T47D (cell line): Measurements from ENCODE around the gene KRTAP12-3.
"Not testable (repeated sequence)": the region's sequence is repeated elsewhere in the genome, so short reads cannot be mapped to it uniquely, and the experiment has no call there.

Source experiments
- DNase-seq, 2 experiments: peaks; one replicate each; pipeline versions ENCODE4 v3.0.0 to v3.0.0-alpha.2; 2011 to 2012; ENCODE audit warnings: low read depth in 1 of 2, low spot score in 1 of 2
- JUND ChIP-seq: IDR thresholded peaks from 2 replicates; pipeline ENCODE4 v1.6.1; 2012; ENCODE audit warnings: low read depth
- in situ Hi-C: cut with HindIII; loops from 2 replicates; pipeline ENCODE4 v1.10.0; 2016; ENCODE audit warnings: low sequenced_read_pairs, low pct_unique_long_range_greater_than_20kb

KRTAP12-3 gene

DNA sequence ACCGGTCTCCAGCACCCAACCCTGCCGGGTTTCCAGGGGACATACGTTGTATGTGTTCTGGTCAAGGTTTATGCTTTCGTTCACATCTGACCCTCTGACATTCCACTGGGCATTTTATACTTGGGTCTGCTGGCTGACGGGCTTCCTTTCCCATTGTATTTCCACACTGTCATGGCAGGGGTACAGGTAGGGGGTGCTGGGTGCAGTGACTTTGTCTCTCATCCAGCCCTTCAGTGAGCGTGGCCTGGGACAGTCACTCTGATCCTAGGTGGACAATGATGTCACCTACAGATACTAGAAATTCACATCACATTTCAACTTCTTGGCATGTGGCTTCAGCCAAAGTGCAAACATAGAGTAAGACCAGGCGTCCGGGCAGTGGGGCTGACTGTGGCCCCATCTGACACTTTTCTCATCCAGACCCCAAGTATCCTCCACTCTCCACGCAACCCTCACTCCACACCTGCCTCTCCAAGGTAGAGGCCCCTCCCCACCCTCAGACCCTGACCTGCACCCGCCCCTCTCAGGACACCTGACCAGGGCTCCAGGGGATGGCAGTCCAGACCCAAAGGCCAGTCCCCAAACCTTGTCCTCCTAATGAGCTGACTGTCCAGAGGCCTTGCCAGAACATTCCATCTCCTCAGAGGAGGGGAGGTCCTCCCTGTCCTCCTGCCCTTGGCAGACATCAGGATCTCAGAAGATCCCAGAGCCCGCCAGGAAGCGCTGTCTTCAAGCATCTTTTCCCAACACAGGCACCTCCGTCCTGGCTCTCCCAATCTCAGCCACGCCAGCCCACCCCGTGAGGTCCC, 21.3 kb upstream of the KRTAP12-3 start:
- in situ Hi-C loops = no loop called here
- no peak for TF ChIP-seq JUND
- DNase-seq = no peak

DNA sequence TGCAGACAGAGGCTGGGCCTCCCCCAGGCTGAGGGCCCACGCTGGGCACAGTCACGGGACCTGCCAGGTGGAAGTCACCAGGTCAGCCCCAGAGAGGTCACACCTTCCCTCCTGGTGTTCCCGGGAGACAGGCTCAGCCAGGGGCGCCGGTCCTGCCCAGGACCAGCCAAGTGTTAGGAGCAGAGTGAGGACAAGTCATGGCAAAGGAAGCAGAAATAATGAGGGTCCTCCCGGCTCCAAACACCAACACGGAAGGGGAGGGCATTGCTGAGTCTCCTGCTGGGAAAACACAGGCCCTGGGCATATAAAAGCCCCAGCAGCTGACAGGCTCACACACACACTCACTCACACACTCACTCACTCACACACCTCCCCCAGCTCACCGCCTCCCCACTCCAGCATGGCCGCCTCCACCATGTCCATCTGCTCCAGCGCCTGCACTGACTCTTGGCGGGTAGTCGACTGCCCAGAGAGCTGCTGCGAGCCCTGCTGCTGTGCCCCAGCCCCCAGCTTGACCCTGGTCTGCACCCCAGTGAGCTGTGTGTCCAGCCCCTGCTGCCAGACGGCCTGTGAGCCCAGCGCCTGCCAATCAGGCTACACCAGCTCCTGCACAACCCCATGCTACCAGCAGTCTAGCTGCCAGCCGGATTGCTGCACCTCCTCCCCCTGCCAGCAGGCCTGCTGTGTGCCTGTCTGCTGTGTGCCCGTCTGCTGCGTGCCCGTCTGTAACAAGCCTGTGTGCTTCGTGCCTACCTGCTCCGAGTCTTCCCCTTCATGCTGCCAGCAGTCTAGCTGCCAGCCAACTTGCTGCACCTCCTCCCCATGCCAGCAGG, 20.5 kb upstream of the KRTAP12-3 start, which contains the start of gene KRTAP10-10:
Gene KRTAP10-10 (plus strand): TSS at position 339 of the 833 bp plus-strand sequence. CDS start 62 bp downstream, at position 401.
- TF ChIP-seq JUND = no peak
- DNase-seq = no peak
- in situ Hi-C loops = no loop called here

DNA sequence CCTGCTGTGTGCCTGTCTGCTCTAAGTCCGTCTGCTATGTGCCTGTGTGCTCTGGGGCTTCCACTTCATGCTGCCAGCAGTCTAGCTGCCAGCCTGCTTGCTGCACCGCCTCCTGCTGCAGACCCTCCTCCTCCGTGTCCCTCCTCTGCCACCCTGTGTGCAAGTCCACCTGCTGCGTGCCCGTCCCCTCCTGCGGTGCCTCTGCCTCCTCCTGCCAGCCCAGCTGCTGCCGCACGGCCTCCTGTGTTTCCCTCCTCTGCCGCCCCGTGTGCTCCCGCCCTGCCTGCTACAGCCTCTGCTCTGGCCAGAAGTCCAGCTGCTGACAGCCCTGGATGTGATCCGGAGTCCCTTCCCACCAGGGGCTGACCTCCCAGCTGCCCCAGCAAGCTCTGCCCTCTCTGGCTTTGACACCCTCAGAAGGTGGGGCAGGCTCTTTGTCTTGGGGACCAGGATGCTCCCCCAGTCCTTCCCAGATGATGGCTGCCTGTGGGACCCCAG, 19.8 kb upstream of the KRTAP12-3 start:
- DNase-seq, in situ Hi-C loops: not testable (repeated sequence)

DNA sequence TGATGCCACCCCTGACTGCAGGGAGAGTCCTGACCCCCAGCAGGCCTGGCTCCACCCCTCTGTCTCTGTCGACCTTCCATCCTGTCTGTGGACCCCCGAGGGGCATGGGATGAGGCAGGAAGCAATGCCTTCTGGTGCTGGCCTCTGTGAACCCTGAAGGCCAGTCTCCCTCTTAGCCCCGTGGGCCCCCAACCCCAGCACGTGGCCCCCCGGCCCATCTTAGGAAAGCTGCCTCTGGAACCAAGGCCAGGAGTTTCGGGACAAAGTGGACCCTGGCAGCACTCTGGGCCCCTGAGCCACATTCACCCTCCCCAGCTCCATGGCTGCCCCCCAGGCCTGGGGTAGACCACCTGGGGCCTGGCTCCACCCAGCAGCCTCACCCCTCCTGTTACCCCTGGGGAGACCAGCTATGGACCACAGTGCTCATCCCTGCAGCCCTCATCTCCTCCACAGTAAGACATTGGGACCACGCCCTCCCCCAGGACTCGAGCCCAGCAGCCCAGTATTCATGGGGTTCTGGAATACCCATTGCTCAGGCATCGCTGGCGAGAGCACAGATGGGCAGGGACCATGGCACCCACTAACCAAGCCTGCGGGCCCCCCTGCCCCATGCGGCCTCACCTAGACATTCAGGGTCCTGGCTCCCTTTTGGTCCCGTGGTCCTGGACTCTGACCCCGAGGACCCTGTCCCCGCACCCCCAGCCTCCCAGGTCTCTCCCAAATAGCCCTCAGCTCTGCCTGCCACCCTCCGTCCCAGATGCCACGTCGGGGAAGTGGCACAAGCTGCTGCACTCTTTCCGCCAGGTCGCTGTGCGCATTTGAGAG, 19.0 kb upstream of the KRTAP12-3 start:
- DNase-seq, in situ Hi-C loops: not testable (repeated sequence)

DNA sequence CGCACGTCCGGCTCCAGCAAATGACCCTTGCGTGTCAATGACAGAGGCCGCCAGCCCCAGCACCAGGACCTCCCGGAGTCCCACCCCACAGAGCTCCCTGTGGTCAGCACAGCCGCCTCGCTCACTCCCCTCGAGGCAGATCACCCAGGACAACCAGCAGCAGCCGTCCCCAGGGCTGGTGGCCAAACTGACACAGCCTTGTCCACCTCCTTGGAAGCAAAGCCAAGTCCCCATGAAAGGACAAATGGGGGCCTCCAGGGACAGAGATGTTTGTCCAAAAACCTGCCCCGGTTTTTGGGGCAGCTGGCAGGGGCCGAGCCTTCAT, 18.4 kb upstream of the KRTAP12-3 start:
- TF ChIP-seq JUND = no peak
- in situ Hi-C loops = no loop called here
- DNase-seq = no peak

DNA sequence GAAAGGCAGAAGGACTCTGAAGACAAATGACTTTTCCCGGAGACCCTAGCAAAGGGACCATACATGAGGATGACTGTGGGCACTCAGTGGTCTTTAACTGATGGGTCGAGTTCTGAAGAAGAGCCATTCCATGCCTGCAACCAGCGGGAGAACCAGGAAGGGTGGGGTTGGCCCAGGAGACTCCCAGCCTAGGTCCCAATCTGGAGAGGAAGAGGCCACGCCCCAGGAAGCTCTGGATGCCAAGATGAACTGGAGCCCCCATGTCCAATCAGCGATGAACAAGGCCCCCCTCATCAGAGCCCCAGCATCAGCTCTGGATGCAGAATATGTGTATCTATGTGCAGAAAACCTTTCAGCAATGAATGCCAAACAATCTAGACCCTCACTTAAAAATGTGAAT, 17.0 kb upstream of the KRTAP12-3 start:
- no peak for DNase-seq
- in situ Hi-C loops = no loop called here
- TF ChIP-seq JUND = no peak

DNA sequence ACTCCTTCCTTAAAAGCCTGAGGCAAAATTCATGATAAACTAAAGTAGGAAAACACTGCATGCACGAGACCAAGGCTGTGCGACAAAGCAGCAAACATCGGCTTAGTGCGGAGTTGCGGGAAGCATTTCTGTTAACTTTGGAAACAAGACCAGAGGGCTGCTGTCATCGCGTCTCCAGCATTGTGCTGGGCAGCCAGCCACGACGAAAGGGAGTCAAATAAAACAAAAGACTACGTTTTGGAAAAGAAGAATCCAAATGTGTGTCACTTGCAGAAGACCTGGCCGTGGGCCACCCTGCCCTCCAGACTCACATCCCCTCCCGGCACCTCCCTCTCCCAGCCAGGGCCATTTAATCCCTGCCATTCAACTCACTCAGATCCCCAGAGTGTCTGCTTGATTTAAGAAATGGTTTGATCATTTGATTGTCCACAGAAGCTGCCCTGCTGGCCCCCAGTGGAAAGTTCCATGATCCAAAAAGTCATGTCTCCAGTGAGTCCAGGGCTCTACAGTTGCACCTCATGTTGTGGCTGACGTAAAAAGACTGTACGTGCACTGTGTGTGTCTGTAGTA, 13.9 kb upstream of the KRTAP12-3 start:
- no peak for DNase-seq
- in situ Hi-C loops = no loop called here
- TF ChIP-seq JUND = no peak

DNA sequence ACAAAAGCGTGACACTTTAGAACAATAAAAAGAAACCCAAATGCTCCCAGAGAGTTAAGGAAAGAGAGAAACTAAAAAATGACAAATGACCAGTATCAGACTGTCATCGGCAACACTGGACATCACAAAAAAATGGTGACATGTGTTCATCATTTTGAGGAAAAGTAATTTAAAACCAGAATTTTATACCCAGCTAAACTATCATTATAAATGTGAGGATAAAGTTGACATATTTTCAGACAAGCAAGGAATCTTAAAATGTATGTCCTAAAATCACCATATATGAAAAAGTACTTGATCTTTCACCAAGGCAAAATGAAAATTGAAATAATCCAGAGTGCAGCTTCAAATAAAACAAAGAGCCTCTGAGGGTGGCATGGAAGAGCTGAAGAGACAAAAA, 12.9 kb upstream of the KRTAP12-3 start:
- DNase-seq = no peak
- in situ Hi-C loops = no loop called here
- no peak for TF ChIP-seq JUND

DNA sequence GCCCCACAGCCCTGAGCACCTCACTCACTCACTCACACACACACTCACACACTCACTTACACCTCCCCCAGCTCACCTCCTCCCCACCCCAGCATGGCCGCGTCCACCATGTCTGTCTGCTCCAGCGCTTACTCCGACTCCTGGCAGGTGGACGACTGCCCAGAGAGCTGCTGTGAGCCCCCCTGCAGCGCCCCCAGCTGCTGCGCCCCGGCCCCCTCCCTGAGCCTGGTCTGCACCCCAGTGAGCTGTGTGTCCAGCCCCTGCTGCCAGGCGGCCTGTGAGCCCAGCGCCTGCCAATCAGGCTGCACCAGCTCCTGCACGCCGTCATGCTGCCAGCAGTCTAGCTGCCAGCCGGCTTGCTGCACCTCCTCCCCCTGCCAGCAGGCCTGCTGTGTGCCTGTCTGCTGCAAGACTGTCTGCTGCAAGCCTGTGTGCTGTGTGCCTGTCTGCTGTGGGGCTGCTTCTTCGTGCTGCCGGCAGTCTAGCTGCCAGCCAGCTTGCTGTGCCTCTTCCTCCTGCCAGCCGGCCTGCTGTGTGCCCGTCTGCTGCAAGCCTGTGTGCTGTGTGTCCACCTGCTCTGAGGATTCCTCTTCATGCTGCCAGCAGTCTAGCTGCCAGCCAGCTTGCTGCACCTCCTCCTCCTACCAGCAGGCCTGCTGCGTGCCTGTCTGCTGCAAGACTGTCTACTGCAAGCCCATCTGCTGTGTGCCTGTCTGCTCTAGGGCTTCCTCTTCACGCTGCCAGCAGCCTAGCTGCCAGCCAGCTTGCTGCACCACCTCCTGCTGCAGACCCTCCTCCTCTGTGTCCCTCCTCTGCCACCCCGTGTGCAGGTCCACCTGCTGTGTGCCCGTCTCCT, 11.1 kb upstream of the KRTAP12-3 start, which contains the start of gene KRTAP10-11:
Gene KRTAP10-11 (plus strand): TSS at position 49 of the 856 bp plus-strand sequence. CDS start 45 bp downstream, at position 94.
- DNase-seq, in situ Hi-C loops: not testable (repeated sequence)

DNA sequence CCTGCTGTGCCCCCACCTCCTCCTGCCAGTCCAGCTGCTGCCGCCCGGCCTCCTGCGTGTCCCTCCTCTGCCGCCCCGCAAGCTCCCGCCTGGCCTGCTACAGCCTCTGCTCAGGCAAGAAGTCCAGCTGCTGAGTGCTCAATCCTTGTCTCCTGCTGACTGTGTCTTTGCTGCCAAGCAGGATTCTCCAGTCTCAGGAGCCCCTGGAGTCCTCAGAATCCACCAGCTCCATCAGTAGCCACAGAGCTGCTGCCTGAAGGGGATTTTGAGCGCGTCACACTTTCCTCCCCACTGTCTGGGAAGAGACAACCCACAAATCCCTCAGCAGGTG, 10.5 kb upstream of the KRTAP12-3 start:
- in situ Hi-C loops = no loop called here
- no peak for TF ChIP-seq JUND
- peak in 1 of 2 experiments; percentile 32 for DNase-seq

DNA sequence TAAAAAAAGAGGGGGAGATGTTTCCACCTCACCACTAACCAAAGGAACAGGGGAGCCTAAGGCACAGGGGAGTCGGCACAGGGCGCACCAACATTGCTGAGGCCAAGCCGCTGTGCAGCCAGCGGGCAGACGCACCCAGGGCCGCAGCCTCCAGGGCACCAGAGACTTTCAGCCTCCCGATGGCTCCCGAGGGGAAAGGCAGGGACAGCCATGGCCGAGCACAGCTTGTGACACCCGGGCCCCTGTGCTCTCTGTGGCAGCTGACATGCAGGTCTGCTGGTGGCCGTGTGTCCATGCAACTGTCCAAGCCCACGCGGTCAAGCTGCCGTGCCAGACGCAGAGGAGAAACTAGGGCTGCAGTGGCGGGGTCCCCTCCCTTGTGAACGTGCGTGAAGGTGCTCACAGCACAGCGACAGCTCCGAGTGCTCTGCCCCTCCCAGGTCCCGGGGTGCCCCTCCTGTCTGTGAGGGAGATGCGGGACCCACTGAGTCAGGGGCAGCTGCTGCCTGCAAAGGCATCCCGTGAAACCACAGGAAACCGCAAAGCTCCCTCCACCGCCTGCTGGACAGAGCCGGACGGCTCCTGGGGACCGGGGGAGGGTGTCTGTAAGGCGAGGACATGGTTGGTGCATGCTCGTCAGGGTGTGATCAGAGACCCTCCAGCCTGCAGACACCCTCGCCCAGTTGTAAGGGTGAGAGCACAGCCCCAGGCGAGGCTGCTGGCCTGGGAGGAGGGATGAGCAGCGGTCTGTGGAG, 9.0 kb upstream of the KRTAP12-3 start:
- DNase-seq = no peak
- TF ChIP-seq JUND = no peak
- in situ Hi-C loops = no loop called here
